ENCODE measurements around the gene PSME3. TPM values are rescaled to one million over a fixed set of nuclear protein-coding genes. Genes with fewer than 3 reads are reported as not detected.
A peak's percentile ranks its signal among the peaks of the same experiment; 100 is the strongest.
"Not testable (repeated sequence)": the region's sequence is repeated elsewhere in the genome, so short reads cannot be mapped to it uniquely, and the experiment has no call there.

PSME3 gene
- total RNA-seq, 1 donor from 2014 or later = 128 TPM

GRCh38 chr17:42871647-42872046, 38.5 kb downstream of the PSME3 start:
- no peak for DNase-seq (ENCODE audit: low spot score)
- TF ChIP-seq, protein P1, sequence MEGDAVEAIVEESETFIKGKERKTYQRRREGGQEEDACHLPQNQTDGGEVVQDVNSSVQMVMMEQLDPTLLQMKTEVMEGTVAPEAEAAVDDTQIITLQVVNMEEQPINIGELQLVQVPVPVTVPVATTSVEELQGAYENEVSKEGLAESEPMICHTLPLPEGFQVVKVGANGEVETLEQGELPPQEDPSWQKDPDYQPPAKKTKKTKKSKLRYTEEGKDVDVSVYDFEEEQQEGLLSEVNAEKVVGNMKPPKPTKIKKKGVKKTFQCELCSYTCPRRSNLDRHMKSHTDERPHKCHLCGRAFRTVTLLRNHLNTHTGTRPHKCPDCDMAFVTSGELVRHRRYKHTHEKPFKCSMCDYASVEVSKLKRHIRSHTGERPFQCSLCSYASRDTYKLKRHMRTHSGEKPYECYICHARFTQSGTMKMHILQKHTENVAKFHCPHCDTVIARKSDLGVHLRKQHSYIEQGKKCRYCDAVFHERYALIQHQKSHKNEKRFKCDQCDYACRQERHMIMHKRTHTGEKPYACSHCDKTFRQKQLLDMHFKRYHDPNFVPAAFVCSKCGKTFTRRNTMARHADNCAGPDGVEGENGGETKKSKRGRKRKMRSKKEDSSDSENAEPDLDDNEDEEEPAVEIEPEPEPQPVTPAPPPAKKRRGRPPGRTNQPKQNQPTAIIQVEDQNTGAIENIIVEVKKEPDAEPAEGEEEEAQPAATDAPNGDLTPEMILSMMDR (IDR thresholded peaks at IDR 0.05; ENCODE audit: unreplicated experiment) = no peak
- Mint-ChIP-seq H3K36me3 (ENCODE audit: low read depth, unreplicated experiment) (peaks cover 15% of the 10 kb centered on the region), H3K4me1 (ENCODE audit: unreplicated experiment) (no peaks in the 10 kb centered on the region), H3K27ac (ENCODE audit: unreplicated experiment) (no peak overlapping the region), H3K9me3 (ENCODE audit: unreplicated experiment) (peaks cover 4% of the 10 kb centered on the region), H3K4me3 (ENCODE audit: unreplicated experiment) (peak overlapping the region; percentile 42), H3K27me3 (ENCODE audit: unreplicated experiment) (peaks cover 2% of the 10 kb centered on the region)

GRCh38 chr17:42872251-42872965, 39.2 kb downstream of the PSME3 start:
- peaks cover 3% of the 10 kb centered on the region for H3K4me1 Mint-ChIP-seq (ENCODE audit: unreplicated experiment)
- H3K36me3 Mint-ChIP-seq (ENCODE audit: low read depth, unreplicated experiment) = peaks cover 19% of the 10 kb centered on the region
- TF ChIP-seq, protein P1 (IDR thresholded peaks at IDR 0.05; ENCODE audit: unreplicated experiment) = no peak
- H3K27me3 Mint-ChIP-seq (ENCODE audit: unreplicated experiment) = peaks cover 5% of the 10 kb centered on the region
- no peak for DNase-seq (ENCODE audit: low spot score)
- no peak overlapping the region for H3K4me3 Mint-ChIP-seq (ENCODE audit: unreplicated experiment)
- H3K9me3 Mint-ChIP-seq (ENCODE audit: unreplicated experiment) = peaks cover 4% of the 10 kb centered on the region
- H3K27ac Mint-ChIP-seq (ENCODE audit: unreplicated experiment) = no peak overlapping the region

DNA sequence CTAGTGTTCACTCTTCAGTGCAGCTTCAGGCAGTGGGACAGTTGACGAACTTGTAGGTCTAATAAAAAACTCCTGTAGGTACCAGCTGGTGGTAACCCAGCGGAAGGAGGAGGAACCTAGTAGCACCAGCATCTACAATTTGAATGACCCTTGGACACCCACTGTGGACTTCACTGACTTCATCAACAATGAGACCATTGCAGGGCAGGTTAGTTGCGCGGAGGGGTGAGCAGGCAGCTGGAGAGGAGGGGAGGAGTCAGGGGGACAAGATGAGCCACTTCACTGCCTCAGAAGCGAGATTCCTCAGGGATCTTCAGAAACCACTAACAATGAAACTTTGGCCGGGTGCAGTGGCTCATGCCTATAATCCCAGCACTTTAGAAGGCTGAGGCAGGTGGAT, 40.1 kb downstream of the PSME3 start:
- peaks cover 4% of the 10 kb centered on the region for H3K9me3 Mint-ChIP-seq (ENCODE audit: unreplicated experiment)
- no peak overlapping the region for H3K4me3 Mint-ChIP-seq (ENCODE audit: unreplicated experiment)

GRCh38 chr17:42873932-42874695, 40.9 kb downstream of the PSME3 start:
- not testable (repeated sequence) for H3K4me3 Mint-ChIP-seq (ENCODE audit: unreplicated experiment); DNase-seq (ENCODE audit: low spot score); H3K9me3 Mint-ChIP-seq (ENCODE audit: unreplicated experiment); H3K27ac Mint-ChIP-seq (ENCODE audit: unreplicated experiment); H3K27me3 Mint-ChIP-seq (ENCODE audit: unreplicated experiment)
- Mint-ChIP-seq H3K36me3 (ENCODE audit: low read depth, unreplicated experiment) (peaks cover 15% of the 10 kb centered on the region), H3K4me1 (ENCODE audit: unreplicated experiment) (peaks cover 10% of the 10 kb centered on the region)

More for the DNA sequence above, 40.1 kb downstream of the PSME3 start:
- no peak for DNase-seq (ENCODE audit: low spot score)
- TF ChIP-seq, protein P1 (IDR thresholded peaks at IDR 0.05; ENCODE audit: unreplicated experiment) = no peak
- peaks cover 6% of the 10 kb centered on the region for H3K4me1 Mint-ChIP-seq (ENCODE audit: unreplicated experiment)
- H3K27me3 Mint-ChIP-seq (ENCODE audit: unreplicated experiment) = peaks cover 6% of the 10 kb centered on the region
- no peak overlapping the region for H3K27ac Mint-ChIP-seq (ENCODE audit: unreplicated experiment)
- peaks cover 18% of the 10 kb centered on the region for H3K36me3 Mint-ChIP-seq (ENCODE audit: low read depth, unreplicated experiment)

DNA sequence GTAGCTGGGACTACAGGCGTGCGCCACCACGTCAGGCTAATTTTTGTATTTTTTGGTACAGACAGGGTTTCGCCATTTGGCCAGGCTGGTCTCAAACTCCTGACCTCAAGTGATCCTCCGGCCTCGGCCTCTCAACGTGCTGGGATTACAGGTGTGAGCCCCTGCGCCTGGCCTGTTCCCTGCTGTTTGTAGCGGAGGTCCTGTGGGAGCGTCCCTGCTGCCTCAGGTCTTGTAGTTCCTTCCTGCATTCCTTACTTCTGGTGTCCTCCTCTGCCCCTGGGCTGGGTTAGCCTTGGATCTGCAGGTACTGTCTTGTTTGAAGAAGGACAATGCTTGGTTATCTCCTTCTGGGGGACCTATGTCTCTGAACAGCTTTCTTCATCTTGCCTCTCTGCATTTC, 43.8 kb downstream of the PSME3 start:
- Mint-ChIP-seq H3K27ac (ENCODE audit: unreplicated experiment) (no peak overlapping the region), H3K4me3 (ENCODE audit: unreplicated experiment) (no peak overlapping the region), H3K9me3 (ENCODE audit: unreplicated experiment) (no peaks in the 10 kb centered on the region), H3K27me3 (ENCODE audit: unreplicated experiment) (peaks cover 10% of the 10 kb centered on the region), H3K4me1 (ENCODE audit: unreplicated experiment) (peaks cover 10% of the 10 kb centered on the region), H3K36me3 (ENCODE audit: low read depth, unreplicated experiment) (peaks cover 4% of the 10 kb centered on the region)
- DNase-seq (ENCODE audit: low spot score) = no peak
- TF ChIP-seq, protein P1 (IDR thresholded peaks at IDR 0.05; ENCODE audit: unreplicated experiment) = no peak
